Tibial nerve (tissue), 4 donors: Measurements from ENCODE around the gene TUFM. TPM values are rescaled to one million over a fixed set of nuclear protein-coding genes. Genes with fewer than 3 reads are reported as not detected.

ENCODE experiments used
- DNase-seq, 2 donors: peaks; one replicate each; pipeline ENCODE4 v3.0.0-alpha.2; 2019; ENCODE audit warnings: low spot score in 2 of 2
- H3K27ac ChIP-seq, 4 donors: fragments of 200-600 bp; sonication (generic) in 3 of 4; one replicate each; pipeline ENCODE4 v1.5.1; 2017 to 2019; ENCODE audit warnings: mild to moderate bottlenecking in 1 of 4
- H3K27me3 ChIP-seq, 2 donors: fragments of 200-600 bp; sonication (generic) in 1 of 2; one replicate each; pipeline versions ENCODE4 v1.5.1 to v1.6.0; 2017 to 2019
- H3K36me3 ChIP-seq, 3 donors: fragments of 200-600 bp; sonication (generic); one replicate each; pipeline ENCODE4 v1.5.1; 2018 to 2019
- H3K4me1 ChIP-seq, 4 donors: fragments of 200-600 bp; sonication (generic) in 3 of 4; one replicate each; pipeline ENCODE4 v1.5.1; 2017 to 2019
- H3K4me3 ChIP-seq, 4 donors: fragments of 200-600 bp; sonication (generic) in 3 of 4; one replicate each; pipeline ENCODE4 v1.5.1; 2017 to 2019; ENCODE audit warnings: mild to moderate bottlenecking in 1 of 4, moderate library complexity in 1 of 4
- H3K9me3 ChIP-seq, 4 donors: fragments of 200-600 bp; sonication (generic) in 3 of 4; one replicate each; pipeline ENCODE4 v1.5.1; 2017 to 2019
- CTCF ChIP-seq, 5 experiments: fragments of 200-600 bp in 3 of 5; fragments of 450-650 bp in 2 of 5; sonication (generic) in 3 of 5; IDR thresholded peaks; one replicate each; pipeline ENCODE4 v1.5.1; 2016 to 2019; ENCODE audit warnings: antibody characterized with exemption in 5 of 5, mild to moderate bottlenecking in 3 of 5, moderate library complexity in 2 of 5
- EP300 ChIP-seq, 2 donors: sonication (generic); formaldehyde crosslinking; IDR thresholded peaks; one replicate each; pipeline ENCODE4 v1.6.1; 2017; ENCODE audit warnings: antibody characterized with exemption in 2 of 2, mild to moderate bottlenecking in 1 of 2
- POLR2A ChIP-seq, 2 donors: fragments of 450-650 bp; IDR thresholded peaks; one replicate each; pipeline ENCODE4 v1.6.1; 2017; ENCODE audit warnings: antibody characterized with exemption in 2 of 2, mild to moderate bottlenecking in 2 of 2, moderate library complexity in 2 of 2
- WGBS, 2 donors: methylation state at CpG; one replicate each; pipeline ENCODE4 v1.1.5; 2018; 5-methylcytosine and 5-hydroxymethylcytosine counted together
- total RNA-seq, 4 donors: library from RNA; depleted of rRNA; stranded (reverse); fragments of >200 nt; gene quantifications; one replicate each; pipeline ENCODE4 v1.1.0, GENCODE V29; 2016

TUFM gene
- total RNA-seq, 4 donors from 2014 or later = 88.1 to 136 (median 116) TPM

GRCh38 chr16:28845293-28845692 is 855 bp downstream of the TUFM start:
- H3K36me3 ChIP-seq = peaks cover 3 to 45% (median 24%) of the 10 kb centered on the region in 3 donors
- H3K9me3 ChIP-seq = no peaks in the 10 kb centered on the region
- DNase-seq = no peak
- peaks cover 0 to 32% (median 18%) of the 10 kb centered on the region in 4 donors for H3K4me1 ChIP-seq
- no peaks in the 10 kb centered on the region for H3K27me3 ChIP-seq
- peak overlapping the region; percentile 77 to 95 (median 89) for H3K27ac ChIP-seq
- WGBS, 2 donors = 50 to 62% methylated on average over 10 of the region's 10 CpGs
- TF ChIP-seq POLR2A (IDR thresholded peaks at IDR 0.05) (no peak), CTCF (IDR thresholded peaks at IDR 0.05) (no peak), EP300 (IDR thresholded peaks at IDR 0.05) (no peak)
- H3K4me3 ChIP-seq = peak overlapping the region; percentile 64 to 99 (median 88)

GRCh38 chr16:28844226-28844885 is 1.8 kb downstream of the TUFM start:
- Histone ChIP-seq H3K4me1 (peaks cover 0 to 32% (median 18%) of the 10 kb centered on the region in 4 donors), H3K4me3 (no peak overlapping the region), H3K9me3 (no peaks in the 10 kb centered on the region), H3K27ac (no peak overlapping the region), H3K36me3 (peaks cover 3 to 45% (median 24%) of the 10 kb centered on the region in 3 donors), H3K27me3 (no peaks in the 10 kb centered on the region)
- TF ChIP-seq EP300 (IDR thresholded peaks at IDR 0.05) = no peak
- TF ChIP-seq CTCF (IDR thresholded peaks at IDR 0.05) = no peak
- TF ChIP-seq POLR2A (IDR thresholded peaks at IDR 0.05) = no peak
- WGBS, 2 donors = 87 to 89% methylated on average over 18 of the region's 19 CpGs
- DNase-seq = no peak

GRCh38 chr16:28843766-28844165 is 2.4 kb downstream of the TUFM start:
- Histone ChIP-seq H3K4me3 (no peak overlapping the region), H3K4me1 (peaks cover 0 to 32% (median 18%) of the 10 kb centered on the region in 4 donors), H3K9me3 (no peaks in the 10 kb centered on the region), H3K36me3 (peaks cover 3 to 45% (median 24%) of the 10 kb centered on the region in 3 donors), H3K27me3 (no peaks in the 10 kb centered on the region), H3K27ac (no peak overlapping the region)
- TF ChIP-seq POLR2A (IDR thresholded peaks at IDR 0.05) (no peak), CTCF (IDR thresholded peaks at IDR 0.05) (no peak), EP300 (IDR thresholded peaks at IDR 0.05) (no peak)
- no peak for DNase-seq
- 92 to 95% methylated on average over 12 of the region's 12 CpGs for WGBS, 2 donors

- Histone ChIP-seq H3K27me3 (no peaks in the 10 kb centered on the region), H3K9me3 (no peaks in the 10 kb centered on the region), H3K4me1 (peaks cover 0 to 24% (median 18%) of the 10 kb centered on the region in 4 donors), H3K4me3 (no peak overlapping the region), H3K27ac (no peak overlapping the region), H3K36me3 (peaks cover 3 to 50% (median 24%) of the 10 kb centered on the region in 3 donors)
- WGBS, 2 donors = 90 to 91% methylated on average over 7 of the region's 7 CpGs
- no peak for DNase-seq
- no peak for TF ChIP-seq POLR2A (IDR thresholded peaks at IDR 0.05)
- TF ChIP-seq CTCF (IDR thresholded peaks at IDR 0.05) = no peak
- TF ChIP-seq EP300 (IDR thresholded peaks at IDR 0.05) = no peak
These were observed 3.5 kb downstream of the TUFM start for GRCh38 chr16:28842696-28843095.

GRCh38 chr16:28839899-28840298 is 6.2 kb downstream of the TUFM start:
- 10 to 58% methylated on average over 1 of the region's 1 CpG for WGBS, 2 donors
- no peak for DNase-seq
- H3K27ac ChIP-seq = no peak overlapping the region
- H3K4me1 ChIP-seq = peaks cover 0 to 4% (median 2%) of the 10 kb centered on the region in 4 donors
- TF ChIP-seq EP300 (IDR thresholded peaks at IDR 0.05) (no peak), POLR2A (IDR thresholded peaks at IDR 0.05) (no peak), CTCF (IDR thresholded peaks at IDR 0.05) (no peak)
- H3K36me3 ChIP-seq = peaks cover 3 to 77% (median 49%) of the 10 kb centered on the region in 3 donors
- H3K27me3 ChIP-seq = no peaks in the 10 kb centered on the region
- no peaks in the 10 kb centered on the region for H3K9me3 ChIP-seq
- H3K4me3 ChIP-seq = no peak overlapping the region
